DND-41 (cell line): ENCODE measurements around the gene SMC5.

Experiments
- ATAC-seq: fragments of 200-7000 bp; cut with Tn5 transposase; 3 replicates; pipeline ENCODE4 v1.9.1; 2021; ENCODE audit warnings: low read depth; ENCODE audit not compliant: insufficient read depth
- DNase-seq: peaks from one replicate; pipeline ENCODE4 v3.0.0-alpha.2; 2020
- H2AFZ ChIP-seq: 2 replicates; pipeline ENCODE4 v1.6.0; 2012; ENCODE audit warnings: low read depth, low read length
- H3K27ac ChIP-seq: 2 replicates; pipeline ENCODE4 v1.5.1; 2012; ENCODE audit warnings: low read length, inconsistent platforms
- H3K27me3 ChIP-seq: fragments of 200-600 bp; sonication (generic); 2 replicates; pipeline ENCODE4 v1.6.0; 2012; ENCODE audit warnings: low read length, mild to moderate bottlenecking, inconsistent platforms; ENCODE audit not compliant: insufficient read depth, poor library complexity
- H3K36me3 ChIP-seq: 2 replicates; pipeline ENCODE4 v1.5.1; 2012; ENCODE audit warnings: low read length, inconsistent platforms; ENCODE audit not compliant: insufficient read depth
- H3K4me1 ChIP-seq: 2 replicates; pipeline ENCODE4 v1.5.1; 2012; ENCODE audit warnings: mild to moderate bottlenecking, low read length; ENCODE audit not compliant: insufficient read depth
- H3K4me2 ChIP-seq: 2 replicates; pipeline ENCODE4 v1.6.0; 2012; ENCODE audit warnings: mild to moderate bottlenecking, moderate library complexity, low read length, inconsistent platforms; ENCODE audit not compliant: insufficient read depth
- H3K4me3 ChIP-seq, 2 experiments: fragments of 200-600 bp in 1 of 2; shearing (Covaris generic) in 1 of 2; 2 replicates each; pipeline ENCODE4 v1.5.1; 2012 to 2016; ENCODE audit warnings: inconsistent platforms in 2 of 2, low read length in 2 of 2, mild to moderate bottlenecking in 2 of 2, low read depth in 1 of 2, moderate library complexity in 1 of 2
- H3K79me2 ChIP-seq: 2 replicates; pipeline ENCODE4 v1.6.0; 2012; ENCODE audit warnings: low read length, inconsistent platforms; ENCODE audit not compliant: insufficient read depth
- H3K9ac ChIP-seq: 2 replicates; pipeline ENCODE4 v1.6.0; 2012; ENCODE audit warnings: low read depth, mild to moderate bottlenecking, inconsistent platforms, low read length, moderate library complexity
- H3K9me3 ChIP-seq: 2 replicates; pipeline ENCODE4 v1.5.1; 2012; ENCODE audit warnings: low read length, moderate library complexity, mild to moderate bottlenecking, inconsistent platforms; ENCODE audit not compliant: insufficient read depth, severe bottlenecking
- H4K20me1 ChIP-seq: 2 replicates; pipeline ENCODE4 v1.6.0; 2012; ENCODE audit warnings: low read length; ENCODE audit not compliant: insufficient read depth
- CTCF ChIP-seq: IDR thresholded peaks from 2 replicates; pipeline ENCODE4 v1.5.1; 2012; ENCODE audit warnings: borderline replicate concordance, low read length, moderate library complexity, mild to moderate bottlenecking; ENCODE audit not compliant: poor library complexity, severe bottlenecking; ENCODE audit errors: extremely low read depth
- EZH2 ChIP-seq: IDR thresholded peaks from 3 replicates; pipeline ENCODE4 v1.6.1; 2012; ENCODE audit warnings: borderline replicate concordance, low read depth, mild to moderate bottlenecking, moderate library complexity, low read length, inconsistent platforms; ENCODE audit not compliant: severe bottlenecking

SMC5 gene

GRCh38 chr9:70298245-70298771 lies 39.5 kb downstream of the SMC5 start:
- no peak overlapping the region for H2AFZ ChIP-seq
- no peak overlapping the region for H3K9ac ChIP-seq
- DNase-seq (no peak), ATAC-seq (no peak)
- H3K4me1 ChIP-seq, result no peaks in the 10 kb centered on the region
- no peak overlapping the region for H3K4me3 ChIP-seq
- no peaks in the 10 kb centered on the region; the same call in 1 of the 2 replicates for H4K20me1 ChIP-seq
- H3K36me3 ChIP-seq, result peaks cover 73% of the 10 kb centered on the region
- peaks cover 19% of the 10 kb centered on the region; the same call in 1 of the 2 replicates for H3K79me2 ChIP-seq
- no peaks in the 10 kb centered on the region for H3K27me3 ChIP-seq
- H3K4me2 ChIP-seq, result no peak overlapping the region
- no peak for TF ChIP-seq EZH2
- TF ChIP-seq CTCF, result no peak
- no peaks in the 10 kb centered on the region for H3K9me3 ChIP-seq
- no peak overlapping the region for H3K27ac ChIP-seq

GRCh38 chr9:70303268-70303667 lies 44.5 kb downstream of the SMC5 start:
- TF ChIP-seq EZH2 (no peak), CTCF (no peak)
- ATAC-seq, result no peak
- Histone ChIP-seq H3K27me3 (no peaks in the 10 kb centered on the region), H3K27ac (no peak overlapping the region), H3K4me2 (no peak overlapping the region), H3K9me3 (no peaks in the 10 kb centered on the region), H4K20me1 (no peaks in the 10 kb centered on the region), H3K4me3 (no peak overlapping the region), H3K79me2 (no peaks in the 10 kb centered on the region), H2AFZ (no peak overlapping the region), H3K9ac (no peak overlapping the region), H3K4me1 (no peaks in the 10 kb centered on the region), H3K36me3 (peaks cover 85% of the 10 kb centered on the region)
- no peak for DNase-seq

- Histone ChIP-seq H2AFZ (no peak overlapping the region), H3K4me2 (no peak overlapping the region), H3K9ac (no peak overlapping the region), H3K27me3 (no peaks in the 10 kb centered on the region), H3K27ac (no peak overlapping the region), H3K4me1 (no peaks in the 10 kb centered on the region), H3K79me2 (no peaks in the 10 kb centered on the region; the same call in 1 of the 2 replicates), H3K36me3 (peaks cover 79% of the 10 kb centered on the region), H3K9me3 (no peaks in the 10 kb centered on the region), H3K4me3 (no peak overlapping the region), H4K20me1 (no peaks in the 10 kb centered on the region)
- no peak for ATAC-seq
- no peak for TF ChIP-seq CTCF
- no peak for TF ChIP-seq EZH2
- no peak for DNase-seq
These were observed 46.0 kb downstream of the SMC5 start for GRCh38 chr9:70304810-70305209.

- H4K20me1 ChIP-seq, result no peaks in the 10 kb centered on the region
- H3K79me2 ChIP-seq, result no peaks in the 10 kb centered on the region
- H3K9me3 ChIP-seq, result no peaks in the 10 kb centered on the region
- H3K4me1 ChIP-seq, result no peaks in the 10 kb centered on the region
- peaks cover 73% of the 10 kb centered on the region for H3K36me3 ChIP-seq
- no peaks in the 10 kb centered on the region for H3K27me3 ChIP-seq
- no peak overlapping the region for H3K9ac ChIP-seq
- no peak overlapping the region for H2AFZ ChIP-seq
- TF ChIP-seq CTCF (no peak), EZH2 (no peak)
- no peak for DNase-seq
- no peak for ATAC-seq
- no peak overlapping the region for H3K4me2 ChIP-seq
- no peak overlapping the region for H3K27ac ChIP-seq
- no peak overlapping the region for H3K4me3 ChIP-seq
These were observed 56.6 kb downstream of the SMC5 start for GRCh38 chr9:70315389-70315788.
